Activated CD8-positive, alpha-beta memory T cell treated with anti-CD3 and anti-CD28 coated beads, Interleukin-2, amount 10 ng/mL, durations not matched to agents 7 days and 5 days (primary cell): ENCODE measurements around the gene TIMM29. TPM values are rescaled to one million over a fixed set of nuclear protein-coding genes. Genes with fewer than 3 reads are reported as not detected.

Experiments
- ATAC-seq: fragments of 150-1000 bp; cut with Tn5 transposase; one replicate; pipeline ENCODE4 v1.10.0; 2021; ENCODE audit warnings: moderate library complexity
- CTCF ChIA-PET: fragments of 350-600 bp; sonication (Branson Sonifier 250); formaldehyde crosslinking; loops from one replicate; lab custom pipeline; 2021; ENCODE audit warnings: antibody characterized with exemption; lab: Charles Lee
- DNase-seq: peaks from one replicate; pipeline ENCODE4 v3.0.0-alpha.2; 2020
- H3K27ac Mint-ChIP-seq: one replicate; pipeline ENCODE4 v1.8.0; 2021; ENCODE audit warnings: mild to moderate bottlenecking, mixed read lengths
- H3K27me3 Mint-ChIP-seq: one replicate; pipeline ENCODE4 v1.8.0; 2021; ENCODE audit warnings: mixed read lengths
- H3K36me3 Mint-ChIP-seq: one replicate; pipeline ENCODE4 v1.8.0; 2021; ENCODE audit warnings: mild to moderate bottlenecking, mixed read lengths
- H3K4me1 Mint-ChIP-seq: one replicate; pipeline ENCODE4 v1.8.0; 2021; ENCODE audit warnings: mixed read lengths
- H3K4me3 Mint-ChIP-seq: one replicate; pipeline ENCODE4 v1.8.0; 2021; ENCODE audit warnings: mild to moderate bottlenecking, moderate library complexity, mixed read lengths
- H3K9me3 Mint-ChIP-seq: one replicate; pipeline ENCODE4 v1.8.0; 2022; ENCODE audit warnings: low read depth, mixed read lengths
- total RNA-seq, 2 experiments: library from RNA; stranded (reverse); gene quantifications; one replicate each; pipeline ENCODE4 v1.2.3, GENCODE V29; 2021

TIMM29 gene
- total RNA-seq, 2 experiments from 2014 or later = 25.2 to 28.5 TPM

- peaks cover 45% of the 10 kb centered on the region for H3K4me1 Mint-ChIP-seq
- no peaks in the 10 kb centered on the region for H3K9me3 Mint-ChIP-seq
- H3K27me3 Mint-ChIP-seq = no peaks in the 10 kb centered on the region
- peak overlapping the region; percentile 40 for H3K4me3 Mint-ChIP-seq
- peaks cover 3% of the 10 kb centered on the region for H3K36me3 Mint-ChIP-seq
- DNase-seq (no peak), ATAC-seq (no peak)
- H3K27ac Mint-ChIP-seq = peak overlapping the region; percentile 79
- CTCF ChIA-PET = interaction anchor here (0.6 to 4.5 kb wide), 5 partner anchors 16 to 93 kb away, joined by 3 to 18 read pairs (median 3); no protein-coding TSS in a partner anchor
Observed at GRCh38 chr19:10963865-10964264, 35.3 kb downstream of the TIMM29 start.

- Mint-ChIP-seq H3K9me3 (no peaks in the 10 kb centered on the region), H3K27ac (no peak overlapping the region), H3K4me3 (no peak overlapping the region), H3K4me1 (peaks cover 41% of the 10 kb centered on the region), H3K27me3 (no peaks in the 10 kb centered on the region), H3K36me3 (peaks cover 3% of the 10 kb centered on the region)
- DNase-seq (no peak), ATAC-seq (no peak)
- CTCF ChIA-PET = interaction anchor here (1.2 kb wide), 1 partner anchor 23 kb away, joined by 3 read pairs; no protein-coding TSS in a partner anchor
Observed at GRCh38 chr19:10964903-10965302, 36.3 kb downstream of the TIMM29 start.

- H3K4me3 Mint-ChIP-seq = no peak overlapping the region
- no peaks in the 10 kb centered on the region for H3K9me3 Mint-ChIP-seq
- ATAC-seq = no peak
- no peak overlapping the region for H3K27ac Mint-ChIP-seq
- H3K36me3 Mint-ChIP-seq = peaks cover 3% of the 10 kb centered on the region
- peaks cover 39% of the 10 kb centered on the region for H3K4me1 Mint-ChIP-seq
- no peak for DNase-seq
- H3K27me3 Mint-ChIP-seq = no peaks in the 10 kb centered on the region
- CTCF ChIA-PET = interaction anchor here (1.2 kb wide), 1 partner anchor 24 kb away, joined by 3 read pairs; no protein-coding TSS in a partner anchor
Observed at GRCh38 chr19:10965398-10965797, 36.8 kb downstream of the TIMM29 start.

GRCh38 chr19:10966809-10967208 lies 38.2 kb downstream of the TIMM29 start:
- Mint-ChIP-seq H3K36me3 (peaks cover 3% of the 10 kb centered on the region), H3K27ac (no peak overlapping the region), H3K9me3 (no peaks in the 10 kb centered on the region), H3K4me1 (peaks cover 39% of the 10 kb centered on the region), H3K27me3 (no peaks in the 10 kb centered on the region), H3K4me3 (no peak overlapping the region)
- no peak for DNase-seq
- CTCF ChIA-PET = interaction anchor here (0.5 to 1.2 kb wide), 4 partner anchors 19 to 160 kb away, joined by 3 to 5 read pairs (median 4); no protein-coding TSS in a partner anchor
- ATAC-seq = no peak

GRCh38 chr19:10968527-10969135 lies 40.0 kb downstream of the TIMM29 start:
- no peaks in the 10 kb centered on the region for H3K27me3 Mint-ChIP-seq
- H3K9me3 Mint-ChIP-seq = no peaks in the 10 kb centered on the region
- no peak overlapping the region for H3K27ac Mint-ChIP-seq
- no peak for ATAC-seq
- no peak for DNase-seq
- H3K4me3 Mint-ChIP-seq = no peak overlapping the region
- H3K36me3 Mint-ChIP-seq = peaks cover 3% of the 10 kb centered on the region
- CTCF ChIA-PET = interaction anchor here (1.0 to 1.2 kb wide), 2 partner anchors 26 to 32 kb away, joined by 3 read pairs; no protein-coding TSS in a partner anchor
- peaks cover 25% of the 10 kb centered on the region for H3K4me1 Mint-ChIP-seq

GRCh38 chr19:10971107-10971726 lies 42.6 kb downstream of the TIMM29 start:
- peaks cover 12% of the 10 kb centered on the region for H3K4me1 Mint-ChIP-seq

GRCh38 chr19:10975374-10976130 lies 46.9 kb downstream of the TIMM29 start:
- Mint-ChIP-seq H3K4me3 (no peak overlapping the region), H3K27ac (no peak overlapping the region), H3K36me3 (no peaks in the 10 kb centered on the region), H3K27me3 (no peaks in the 10 kb centered on the region), H3K9me3 (no peaks in the 10 kb centered on the region), H3K4me1 (peaks cover 24% of the 10 kb centered on the region)
- CTCF ChIA-PET = interaction anchor here (0.6 to 0.7 kb wide), 2 partner anchors 17 to 126 kb away, joined by 3 read pairs; no protein-coding TSS in a partner anchor
- ATAC-seq = no peak
- DNase-seq = no peak

More at GRCh38 chr19:10971107-10971726, 42.6 kb downstream of the TIMM29 start:
- no peak for ATAC-seq
- H3K9me3 Mint-ChIP-seq = no peaks in the 10 kb centered on the region
- CTCF ChIA-PET = interaction anchor here (0.8 to 1.4 kb wide), 3 partner anchors 29 to 65 kb away, joined by 3 to 5 read pairs (median 4); no protein-coding TSS in a partner anchor
- no peak overlapping the region for H3K4me3 Mint-ChIP-seq
- H3K27ac Mint-ChIP-seq = no peak overlapping the region
- H3K36me3 Mint-ChIP-seq = no peaks in the 10 kb centered on the region
- DNase-seq = no peak
- H3K27me3 Mint-ChIP-seq = no peaks in the 10 kb centered on the region

GRCh38 chr19:10976131-10976892 lies 47.7 kb downstream of the TIMM29 start:
- CTCF ChIA-PET = no interaction called here
- H3K36me3 Mint-ChIP-seq = no peaks in the 10 kb centered on the region
- H3K4me3 Mint-ChIP-seq = no peak overlapping the region
- H3K27me3 Mint-ChIP-seq = no peaks in the 10 kb centered on the region
- ATAC-seq = no peak
- no peak overlapping the region for H3K27ac Mint-ChIP-seq
- H3K9me3 Mint-ChIP-seq = no peaks in the 10 kb centered on the region
- peaks cover 22% of the 10 kb centered on the region for H3K4me1 Mint-ChIP-seq
- no peak for DNase-seq

GRCh38 chr19:10977742-10978092 lies 49.1 kb downstream of the TIMM29 start:
- DNase-seq (no peak), ATAC-seq (no peak)
- Mint-ChIP-seq H3K4me3 (no peak overlapping the region), H3K27ac (no peak overlapping the region), H3K4me1 (peaks cover 22% of the 10 kb centered on the region), H3K36me3 (no peaks in the 10 kb centered on the region), H3K9me3 (no peaks in the 10 kb centered on the region), H3K27me3 (no peaks in the 10 kb centered on the region)
- CTCF ChIA-PET = no interaction called here

Other genes with a start within 250 kb of the TIMM29 start
- gene QTRT1, start 227.4 kb upstream of the TIMM29 start, total RNA-seq = 10 to 100 TPM; 40.1 to 48.8 TPM
- gene DNM2, start 210.7 kb upstream of the TIMM29 start, total RNA-seq = 100 to 1,000 TPM; 267 to 315 TPM
- 10 to 100 TPM; 16.0 to 19.2 TPM for gene TMED1, start 92.6 kb upstream of the TIMM29 start, total RNA-seq
- 1 to 10 TPM; 1.2 to 1.7 TPM for gene C19orf38, start 80.4 kb upstream of the TIMM29 start, total RNA-seq
- 10 to 100 TPM; 38.5 to 48.1 TPM for gene CARM1, start 57.3 kb upstream of the TIMM29 start, total RNA-seq
- gene YIPF2, start 172 bp upstream of the TIMM29 start, total RNA-seq = 10 to 100 TPM; 21.7 to 27.3 TPM
- 100 to 1,000 TPM; 107 to 114 TPM for gene SMARCA4, start 32.2 kb downstream of the TIMM29 start, total RNA-seq
- gene LDLR, start 160.7 kb downstream of the TIMM29 start, total RNA-seq = 100 to 1,000 TPM; 118 to 141 TPM
- 10 to 100 TPM; 62.8 to 85.5 TPM for gene SPC24, start 227.0 kb downstream of the TIMM29 start, total RNA-seq